HEK293T (cell line): ENCODE results near the gene CACNA1G.

ENCODE experiments used
- CTCF ChIA-PET: fragments of 350-600 bp; formaldehyde crosslinking; extraction: SDS; loops from one replicate; lab custom pipeline; 2021; ENCODE audit warnings: antibody characterized with exemption, inconsistent platforms; lab: Yijun Ruan, JAX
- POLR2A ChIA-PET: fragments of 350-600 bp; formaldehyde crosslinking; extraction: SDS; loops from one replicate; lab custom pipeline; 2020; ENCODE audit warnings: antibody characterized with exemption, inconsistent platforms; lab: Yijun Ruan, JAX
- DNase-seq: peaks from one replicate; pipeline ENCODE4 v3.0.0; 2012; ENCODE audit warnings: mixed read lengths; ENCODE audit errors: extremely low spot score
- ARNT ChIP-seq: fragments of 450-650 bp; IDR thresholded peaks from 2 replicates; pipeline ENCODE4 v1.6.1; 2017; ENCODE audit warnings: mild to moderate bottlenecking
- BHLHE40 ChIP-seq: fragments of 450-650 bp; IDR thresholded peaks from 2 replicates; pipeline ENCODE4 v1.6.1; 2016; ENCODE audit warnings: mild to moderate bottlenecking, moderate library complexity, borderline replicate concordance
- CTBP1 ChIP-seq: fragments of 450-650 bp; IDR thresholded peaks from 2 replicates; pipeline ENCODE4 v1.6.1; 2016; ENCODE audit warnings: borderline replicate concordance
- ELF4 ChIP-seq: fragments of 450-650 bp; IDR thresholded peaks from 2 replicates; pipeline ENCODE4 v1.6.1; 2017; ENCODE audit warnings: antibody characterized with exemption
- FOXA1 ChIP-seq: fragments of 450-650 bp; IDR thresholded peaks from 2 replicates; pipeline ENCODE4 v1.6.1; 2016; ENCODE audit warnings: mild to moderate bottlenecking
- FOXK2 ChIP-seq: fragments of 450-650 bp; IDR thresholded peaks from 2 replicates; pipeline ENCODE4 v1.6.1; 2016; ENCODE audit warnings: mild to moderate bottlenecking
- FOXM1 ChIP-seq: fragments of 450-650 bp; IDR thresholded peaks from 2 replicates; pipeline ENCODE4 v1.6.1; 2017; ENCODE audit warnings: mild to moderate bottlenecking, borderline replicate concordance
- HDGF ChIP-seq: fragments of 450-650 bp; IDR thresholded peaks from 2 replicates; pipeline ENCODE4 v1.6.1; 2017; ENCODE audit warnings: antibody characterized with exemption, borderline replicate concordance
- L3MBTL2 ChIP-seq: fragments of 450-650 bp; conservative IDR thresholded peaks from 2 replicates; pipeline ENCODE4 v1.6.1; 2016; ENCODE audit warnings: mild to moderate bottlenecking
- LEF1 ChIP-seq: fragments of 450-650 bp; IDR thresholded peaks from 2 replicates; pipeline ENCODE4 v1.6.1; 2017; ENCODE audit warnings: mild to moderate bottlenecking, borderline replicate concordance
- NFRKB ChIP-seq: fragments of 450-650 bp; IDR thresholded peaks from 2 replicates; pipeline ENCODE4 v1.6.1; 2016; ENCODE audit warnings: mild to moderate bottlenecking, moderate library complexity
- PKNOX1 ChIP-seq: fragments of 450-650 bp; IDR thresholded peaks from 2 replicates; pipeline ENCODE4 v1.6.1; 2016
- SP1 ChIP-seq: fragments of 450-650 bp; IDR thresholded peaks from 2 replicates; pipeline ENCODE4 v1.6.1; 2017
- SUZ12 ChIP-seq: fragments of 450-650 bp; IDR thresholded peaks from 2 replicates; pipeline ENCODE4 v1.6.1; 2016; ENCODE audit warnings: mild to moderate bottlenecking
- TARDBP ChIP-seq: fragments of 450-650 bp; IDR thresholded peaks from 2 replicates; pipeline ENCODE4 v1.6.1; 2016
- ZNF384 ChIP-seq: fragments of 450-650 bp; IDR thresholded peaks from 2 replicates; pipeline ENCODE4 v1.6.1; 2016

Gene CACNA1G

GRCh38 chr17:50560185-50560824, at the start of gene CACNA1G:
Gene CACNA1G, plus strand, starts transcription at chr17:50560715. Its CDS starts 745 bp downstream, at chr17:50561460.
- ChIA-PET POLR2A (interaction anchor here (0.7 to 1.8 kb wide), 6 partner anchors 9 to 202 kb away, joined by 3 to 6 read pairs (median 4); no protein-coding TSS in a partner anchor), CTCF (interaction anchor here (0.5 to 2.2 kb wide), 6 partner anchors 8 to 134 kb away, joined by 3 to 6 read pairs (median 4); no protein-coding TSS in a partner anchor)
- TF ChIP-seq PKNOX1 (peak; percentile 82), FOXK2 (no peak)
- peak; percentile 96 for DNase-seq

DNA sequence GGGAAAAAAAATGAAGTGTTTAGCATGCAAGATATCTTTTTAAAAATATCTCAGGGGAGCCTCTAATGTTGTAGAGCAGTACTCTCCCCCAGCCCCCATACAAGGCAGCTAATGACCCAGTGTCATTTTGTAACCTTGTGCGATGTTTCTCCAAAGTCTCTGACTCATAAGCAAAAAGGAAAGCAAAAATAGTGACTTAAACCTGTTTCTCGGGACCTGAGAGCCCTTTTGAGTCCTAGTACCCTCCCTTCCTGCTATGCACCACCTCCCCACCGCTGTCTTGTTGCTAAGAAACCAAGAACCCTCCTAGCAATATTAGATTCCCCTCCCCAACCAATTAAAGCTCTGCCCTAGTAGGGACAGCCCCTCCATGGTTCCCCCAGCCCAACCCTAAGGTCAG, 49.5 kb upstream of the CACNA1G start:
- ChIA-PET POLR2A (no interaction called here), CTCF (interaction anchor here (1.1 kb wide), 1 partner anchor 9 kb away, joined by 6 read pairs; no protein-coding TSS in a partner anchor)
- no peak for DNase-seq
- TF ChIP-seq BHLHE40 (no peak), FOXA1 (no peak), NFRKB (no peak), FOXK2 (no peak), HDGF (no peak), FOXM1 (no peak), L3MBTL2 (no peak), ELF4 (no peak), TARDBP (no peak), SUZ12 (no peak), ZNF384 (no peak), SP1 (no peak), CTBP1 (no peak)

- ChIA-PET CTCF (no interaction called here), POLR2A (interaction anchor here (0.7 kb wide), 1 partner anchor 8 kb away, joined by 3 read pairs; no protein-coding TSS in a partner anchor)
- no peak for TF ChIP-seq FOXM1
- no peak for TF ChIP-seq FOXK2
- TF ChIP-seq CTBP1 = no peak
- no peak for TF ChIP-seq FOXA1
- no peak for TF ChIP-seq ARNT
- no peak for TF ChIP-seq ZNF384
- TF ChIP-seq SP1 = no peak
- TF ChIP-seq HDGF = no peak
- TF ChIP-seq ELF4 = no peak
- no peak for TF ChIP-seq PKNOX1
- no peak for TF ChIP-seq TARDBP
- TF ChIP-seq SUZ12 = no peak
- no peak for TF ChIP-seq LEF1
- TF ChIP-seq NFRKB = no peak
- TF ChIP-seq BHLHE40 = no peak
- no peak for TF ChIP-seq L3MBTL2
- no peak for DNase-seq
These were observed 47.0 kb upstream of the CACNA1G start for GRCh38 chr17:50513495-50513894.

DNA sequence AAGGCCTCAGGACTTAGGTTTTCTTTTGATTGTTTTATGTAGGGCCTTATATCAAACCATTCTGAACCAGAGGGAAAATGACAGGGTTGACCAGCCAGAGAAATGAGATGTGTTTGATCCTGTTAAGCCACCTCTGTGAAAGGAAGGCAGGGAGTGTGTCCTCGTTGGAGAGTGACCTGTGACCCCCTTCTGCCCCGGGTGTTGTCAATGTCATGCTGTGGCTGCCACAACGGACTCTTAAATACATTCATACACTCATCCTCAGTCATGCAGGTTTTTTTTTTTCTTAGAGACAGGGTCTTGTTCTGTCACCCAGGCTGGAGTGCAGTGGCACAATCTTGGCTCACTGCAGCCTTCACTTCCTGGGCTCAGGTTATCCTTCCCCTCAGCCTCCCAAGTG, 46.1 kb upstream of the CACNA1G start:
- ChIA-PET POLR2A (interaction anchor here (0.5 to 1.6 kb wide), 2 partner anchors 21 to 35 kb away, joined by 3 to 6 read pairs; no protein-coding TSS in a partner anchor), CTCF (interaction anchor here (2.5 kb wide), 1 partner anchor 13 kb away, joined by 11 read pairs; no protein-coding TSS in a partner anchor)
- TF ChIP-seq SP1 = no peak
- TF ChIP-seq FOXM1 = no peak
- no peak for DNase-seq

- ChIA-PET POLR2A (interaction anchor here (0.5 to 1.6 kb wide), 2 partner anchors 21 to 36 kb away, joined by 3 to 6 read pairs; no protein-coding TSS in a partner anchor), CTCF (interaction anchor here (0.6 to 2.5 kb wide), 4 partner anchors 9 to 36 kb away, joined by 3 to 11 read pairs (median 4); no protein-coding TSS in a partner anchor)
- no peak for TF ChIP-seq NFRKB
- no peak for TF ChIP-seq FOXK2
- TF ChIP-seq ELF4 = no peak
- no peak for TF ChIP-seq ZNF384
- DNase-seq = no peak
These were observed 45.4 kb upstream of the CACNA1G start for GRCh38 chr17:50514936-50515702.

GRCh38 chr17:50517011-50517410, 43.5 kb upstream of the CACNA1G start:
- TF ChIP-seq FOXK2 (no peak), ZNF384 (no peak), PKNOX1 (no peak), LEF1 (no peak), CTBP1 (no peak), SUZ12 (no peak), HDGF (no peak), TARDBP (no peak), NFRKB (no peak), BHLHE40 (no peak), ELF4 (no peak), SP1 (no peak), FOXM1 (no peak), L3MBTL2 (no peak), ARNT (no peak), FOXA1 (no peak)
- ChIA-PET CTCF (interaction anchor here (0.7 to 1.0 kb wide), 3 partner anchors 33 to 570 kb away, joined by 3 read pairs; no protein-coding TSS in a partner anchor), POLR2A (no interaction called here)
- no peak for DNase-seq
